ENCODE results near the gene FOXR1. TPM values are rescaled to one million over a fixed set of nuclear protein-coding genes. Genes with fewer than 3 reads are reported as not detected.

Gene FOXR1
- total RNA-seq, 4 donors from 2014 or later = not detected

- ATAC-seq (ENCODE audit: low FRiP score) (no peak), DNase-seq (ENCODE audit: low spot score) (no peak)
- TF ChIP-seq CTCF (IDR thresholded peaks at IDR 0.05) = no peak
Measured at GRCh38 chr11:118933486-118933885, 38.1 kb upstream of the FOXR1 start.

- no peak for TF ChIP-seq CTCF (IDR thresholded peaks at IDR 0.05)
- ATAC-seq (ENCODE audit: low FRiP score) (no peak), DNase-seq (ENCODE audit: low spot score) (no peak)
Measured at GRCh38 chr11:118935376-118935775, 36.2 kb upstream of the FOXR1 start.

- no peak for TF ChIP-seq CTCF (IDR thresholded peaks at IDR 0.05)
- ATAC-seq (ENCODE audit: low FRiP score) = no peak
- no peak for DNase-seq (ENCODE audit: low spot score)
Measured at GRCh38 chr11:118938491-118939403, 32.8 kb upstream of the FOXR1 start.

- no peak for ATAC-seq (ENCODE audit: low FRiP score)
- no peak for DNase-seq (ENCODE audit: low spot score)
- no peak for TF ChIP-seq CTCF (IDR thresholded peaks at IDR 0.05)
Measured at GRCh38 chr11:118939404-118939915, 32.1 kb upstream of the FOXR1 start.

GRCh38 chr11:118939953-118940598 lies 31.5 kb upstream of the FOXR1 start:
- DNase-seq (ENCODE audit: low spot score) (no peak), ATAC-seq (ENCODE audit: low FRiP score) (no peak)
- no peak for TF ChIP-seq CTCF (IDR thresholded peaks at IDR 0.05)

GRCh38 chr11:118947091-118947490 lies 24.5 kb upstream of the FOXR1 start:
- DNase-seq (ENCODE audit: low spot score) (no peak), ATAC-seq (ENCODE audit: low FRiP score) (no peak)
- TF ChIP-seq CTCF (IDR thresholded peaks at IDR 0.05) = no peak
